Aorta (tissue), 5 donors: ENCODE measurements around the gene TBC1D4. TPM values are rescaled to one million over a fixed set of nuclear protein-coding genes. Genes with fewer than 3 reads are reported as not detected.

Experiments
- ATAC-seq: fragments of 200-7000 bp; cut with Tn5 transposase; one replicate; pipeline ENCODE4 v1.9.1; 2022; ENCODE audit warnings: moderate library complexity; ENCODE audit not compliant: low FRiP score
- DNase-seq, 2 donors: peaks; one replicate each; pipeline ENCODE4 v3.0.0-alpha.2; 2020
- H3K27ac ChIP-seq, 2 donors: one replicate each; pipeline ENCODE4 v1.5.1; 2013; ENCODE audit warnings: low read length in 2 of 2, mild to moderate bottlenecking in 2 of 2, moderate library complexity in 2 of 2, control low read depth in 1 of 2, inconsistent platforms in 1 of 2, low read depth in 1 of 2
- H3K27me3 ChIP-seq, 2 donors: one replicate each; pipeline ENCODE4 v1.6.1; 2013; ENCODE audit warnings: control low read depth in 1 of 2, low read length in 1 of 2, mild to moderate bottlenecking in 1 of 2, moderate library complexity in 1 of 2; ENCODE audit not compliant: insufficient read depth in 2 of 2, control insufficient read depth in 1 of 2
- H3K36me3 ChIP-seq, 2 donors: one replicate each; pipeline ENCODE4 v1.6.1; 2013; ENCODE audit warnings: control low read depth in 1 of 2, low read length in 1 of 2, mild to moderate bottlenecking in 1 of 2; ENCODE audit not compliant: insufficient read depth in 2 of 2, control insufficient read depth in 1 of 2
- H3K4me1 ChIP-seq, 2 donors: one replicate each; pipeline ENCODE4 v1.6.1; 2013; ENCODE audit warnings: low read length in 2 of 2, control low read depth in 1 of 2, mild to moderate bottlenecking in 1 of 2, moderate library complexity in 1 of 2; ENCODE audit not compliant: insufficient read depth in 2 of 2, control insufficient read depth in 1 of 2
- H3K4me3 ChIP-seq, 2 donors: one replicate each; pipeline ENCODE4 v1.5.1; 2013; ENCODE audit warnings: low read length in 2 of 2, control low read depth in 1 of 2, mild to moderate bottlenecking in 1 of 2
- H3K9me3 ChIP-seq: one replicate; pipeline ENCODE4 v1.6.1; 2013; ENCODE audit warnings: mild to moderate bottlenecking, low read length; ENCODE audit not compliant: control insufficient read depth
- WGBS, 2 donors: extraction: QIAGEN DNeasy Blood & Tissue Kit; methylation state at CpG; one replicate each; pipeline ENCODE4 v1.1.7; 2013; 5-methylcytosine and 5-hydroxymethylcytosine counted together
- intact Hi-C, 2 donors: fragments of 100-400 bp; cut with DNase I; formaldehyde crosslinking; loops; one replicate each; pipeline versions ENCODE4 v1.14.2 to v1.15.0; 2022
- polyA plus RNA-seq, 2 donors: library from polyadenylated mRNA; stranded (reverse); fragments of 200-250 nt; gene quantifications; one replicate each; pipeline ENCODE4 v1.2.3, GENCODE V29; 2013
- total RNA-seq, 2 donors: library from RNA; stranded (reverse); fragmentation: NEBNext Ultra II Directional; extraction: Animal tissue kit (Norgen Biotek cat#: 25700); gene quantifications; one replicate each; pipeline ENCODE4 v1.2.1, GENCODE V29; 2021
- donor health status: healthy with polysubstance abuse.
- donor health status: Bipolar disorder and iron deficiency.
- donor health status: DM: no; HTN: no; CAD: no.
- donor health status: DM: no; HTN: no; CAD: no.
- donor health status: DM: yes; HTN: yes; CAD: no.

The TBC1D4 gene
- total and polyA plus RNA-seq, 4 donors, result 1.4 to 16.3 (median 6.2) TPM

DNA sequence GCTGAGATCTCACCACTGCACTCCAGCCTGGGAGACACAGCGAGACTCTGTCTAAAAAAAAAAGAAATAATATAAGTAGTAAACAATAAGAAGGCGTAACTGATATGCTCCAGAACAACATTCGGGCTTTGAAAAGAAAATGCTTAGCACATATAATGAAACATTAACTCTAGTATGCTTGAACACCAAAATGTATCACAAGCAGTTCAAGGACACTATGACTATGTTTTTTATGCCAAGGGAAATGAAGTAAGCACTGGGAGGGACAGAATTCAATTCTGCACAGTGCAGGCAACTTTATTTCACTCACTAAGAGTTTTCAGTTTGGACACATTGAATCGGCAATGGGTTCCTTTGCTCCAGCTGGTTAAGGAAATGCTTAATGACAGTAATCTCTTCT lies 178.7 kb downstream of the TBC1D4 start:
- ATAC-seq, result no peak
- intact Hi-C loops, result no loop called here
- no peak for DNase-seq
- WGBS, 2 donors, result 98 to 99% methylated on average over 4 of the region's 4 CpGs
- H3K27ac ChIP-seq, result no peak overlapping the region
- H3K36me3 ChIP-seq, result no peaks in the 10 kb centered on the region
- H3K9me3 ChIP-seq, result no peaks in the 10 kb centered on the region
- H3K4me3 ChIP-seq, result no peak overlapping the region
- no peaks in the 10 kb centered on the region for H3K27me3 ChIP-seq
- H3K4me1 ChIP-seq, result no peaks in the 10 kb centered on the region

- no peaks in the 10 kb centered on the region for H3K4me1 ChIP-seq
- intact Hi-C loops, result no loop called here
- DNase-seq, result no peak
- WGBS, 2 donors, result 82 to 87% methylated on average over 10 of the region's 10 CpGs
- H3K9me3 ChIP-seq, result no peaks in the 10 kb centered on the region
- ATAC-seq, result no peak
- no peak overlapping the region for H3K4me3 ChIP-seq
- H3K27me3 ChIP-seq, result no peaks in the 10 kb centered on the region
- no peak overlapping the region for H3K27ac ChIP-seq
- H3K36me3 ChIP-seq, result no peaks in the 10 kb centered on the region
These were observed 179.8 kb downstream of the TBC1D4 start for GRCh38 chr13:75302071-75302698.

GRCh38 chr13:75299913-75300862 lies 181.8 kb downstream of the TBC1D4 start:
- DNase-seq (no peak), ATAC-seq (no peak)
- Histone ChIP-seq H3K36me3 (no peaks in the 10 kb centered on the region), H3K27ac (no peak overlapping the region), H3K9me3 (no peaks in the 10 kb centered on the region), H3K27me3 (no peaks in the 10 kb centered on the region), H3K4me3 (no peak overlapping the region), H3K4me1 (no peaks in the 10 kb centered on the region)
- intact Hi-C loops, result no loop called here
- 48 to 73% methylated on average over 4 of the region's 4 CpGs for WGBS, 2 donors

GRCh38 chr13:75299246-75299645 lies 182.7 kb downstream of the TBC1D4 start:
- no peak overlapping the region for H3K27ac ChIP-seq
- 86 to 87% methylated on average over 5 of the region's 5 CpGs for WGBS, 2 donors
- H3K36me3 ChIP-seq, result no peaks in the 10 kb centered on the region
- intact Hi-C loops, result no loop called here
- ATAC-seq (no peak), DNase-seq (no peak)
- H3K27me3 ChIP-seq, result no peaks in the 10 kb centered on the region
- H3K4me3 ChIP-seq, result no peak overlapping the region
- H3K4me1 ChIP-seq, result no peaks in the 10 kb centered on the region
- H3K9me3 ChIP-seq, result no peaks in the 10 kb centered on the region

DNA sequence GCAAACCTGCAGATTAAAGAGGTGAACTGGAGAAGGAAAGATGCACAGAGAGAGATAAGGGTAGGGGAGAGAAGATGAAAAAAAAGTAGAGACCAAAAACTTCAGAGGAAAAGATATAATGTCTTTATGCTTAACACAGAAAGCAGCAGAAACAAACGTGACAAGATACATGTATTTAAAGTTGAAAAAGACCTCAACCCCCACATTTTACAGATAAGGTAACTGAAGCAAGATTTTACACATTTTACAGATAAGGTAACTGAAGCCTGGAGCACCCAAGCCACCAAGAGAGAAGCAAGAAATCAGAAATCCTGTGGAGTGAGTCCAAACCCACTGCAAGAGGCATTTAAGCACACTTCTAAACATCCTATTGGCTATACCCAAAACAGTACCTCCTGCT lies 185.3 kb downstream of the TBC1D4 start:
- 21 to 80% methylated on average over 1 of the region's 1 CpG for WGBS, 2 donors
- H3K4me1 ChIP-seq, result no peaks in the 10 kb centered on the region

DNA sequence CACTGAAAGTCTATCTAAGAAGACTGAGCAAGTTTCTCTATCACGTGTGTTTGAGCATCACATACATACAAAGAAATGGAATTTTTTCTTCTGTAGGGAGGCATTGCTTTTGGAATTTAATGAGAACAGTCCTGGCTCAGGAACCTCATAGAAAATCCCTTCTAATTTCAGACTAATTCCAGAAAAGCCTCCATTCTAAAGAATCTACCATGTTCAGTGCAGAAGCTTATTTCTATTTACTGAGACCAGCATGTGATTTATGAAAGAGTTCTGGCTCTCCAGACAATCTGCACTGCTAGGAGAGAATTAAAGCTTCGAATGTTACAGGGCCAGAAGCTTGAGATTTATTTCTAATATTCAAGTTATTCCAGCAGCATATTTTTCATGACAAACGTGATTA lies 186.8 kb downstream of the TBC1D4 start:
- Histone ChIP-seq H3K9me3 (no peaks in the 10 kb centered on the region), H3K27ac (no peak overlapping the region), H3K4me3 (no peak overlapping the region), H3K27me3 (no peaks in the 10 kb centered on the region), H3K36me3 (peaks cover 0 to 1% of the 10 kb centered on the region in 2 donors), H3K4me1 (no peaks in the 10 kb centered on the region)
- intact Hi-C loops, result no loop called here
- ATAC-seq (no peak), DNase-seq (no peak)
- 65 to 81% methylated on average over 3 of the region's 3 CpGs for WGBS, 2 donors

More for the DNA sequence above, 185.3 kb downstream of the TBC1D4 start:
- no peak for ATAC-seq
- no peak for DNase-seq
- H3K27ac ChIP-seq, result no peak overlapping the region
- no peaks in the 10 kb centered on the region for H3K36me3 ChIP-seq
- H3K9me3 ChIP-seq, result no peaks in the 10 kb centered on the region
- H3K27me3 ChIP-seq, result no peaks in the 10 kb centered on the region
- intact Hi-C loops, result no loop called here
- no peak overlapping the region for H3K4me3 ChIP-seq

- intact Hi-C loops, result no loop called here
- DNase-seq (no peak), ATAC-seq (no peak)
- no peaks in the 10 kb centered on the region for H3K27me3 ChIP-seq
- no peaks in the 10 kb centered on the region for H3K9me3 ChIP-seq
- H3K4me1 ChIP-seq, result no peaks in the 10 kb centered on the region
- peaks cover 0 to 1% of the 10 kb centered on the region in 2 donors for H3K36me3 ChIP-seq
- H3K4me3 ChIP-seq, result no peak overlapping the region
- H3K27ac ChIP-seq, result no peak overlapping the region
These were observed 187.9 kb downstream of the TBC1D4 start for GRCh38 chr13:75294110-75294509.

GRCh38 chr13:75285310-75285709 lies 196.7 kb downstream of the TBC1D4 start:
- intact Hi-C loops, result no loop called here
- 89 to 92% methylated on average over 1 of the region's 1 CpG for WGBS, 2 donors

More at GRCh38 chr13:75285310-75285709, 196.7 kb downstream of the TBC1D4 start:
- Histone ChIP-seq H3K36me3 (no peaks in the 10 kb centered on the region), H3K9me3 (no peaks in the 10 kb centered on the region), H3K27me3 (no peaks in the 10 kb centered on the region), H3K27ac (no peak overlapping the region), H3K4me3 (no peak overlapping the region), H3K4me1 (no peaks in the 10 kb centered on the region)
- ATAC-seq (no peak), DNase-seq (no peak)
